ENCODE data around the gene PYHIN1. TPM values are rescaled to one million over a fixed set of nuclear protein-coding genes. Genes with fewer than 3 reads are reported as not detected.

PYHIN1 gene
- total RNA-seq, 1 donor from 2014 or later: not detected

GRCh38 chr1:158930504-158930903 is 848 bp upstream of the PYHIN1 start:
- no peak for FAIRE-seq
- H3K4me3 ChIP-seq (ENCODE audit: low read depth, low read length): no peak overlapping the region
- no peak for DNase-seq (ENCODE audit: low read depth)

GRCh38 chr1:158932171-158932570 is 819 bp downstream of the PYHIN1 start:
- no peak for TF ChIP-seq CTCF (IDR thresholded peaks at IDR 0.05; ENCODE audit: insufficient read depth, low read length, severe bottlenecking)
- Histone ChIP-seq H3K27me3 (ENCODE audit: control insufficient read depth, insufficient read depth, low read length) (no peaks in the 10 kb centered on the region), H3K36me3 (ENCODE audit: control insufficient read depth, insufficient read depth, low read length) (no peaks in the 10 kb centered on the region), H3K4me3 (ENCODE audit: low read depth, low read length) (no peak overlapping the region)
- DNase-seq (ENCODE audit: low read depth): peak; percentile 51
- no peak for FAIRE-seq

More at GRCh38 chr1:158930504-158930903, 848 bp upstream of the PYHIN1 start:
- no peak for TF ChIP-seq CTCF (IDR thresholded peaks at IDR 0.05; ENCODE audit: insufficient read depth, low read length, severe bottlenecking)
- Histone ChIP-seq H3K36me3 (ENCODE audit: control insufficient read depth, insufficient read depth, low read length) (no peaks in the 10 kb centered on the region), H3K27me3 (ENCODE audit: control insufficient read depth, insufficient read depth, low read length) (no peaks in the 10 kb centered on the region)

GRCh38 chr1:158933621-158934020 is 2.3 kb downstream of the PYHIN1 start:
- no peak overlapping the region for H3K4me3 ChIP-seq (ENCODE audit: low read depth, low read length)
- no peak for FAIRE-seq
- H3K36me3 ChIP-seq (ENCODE audit: control insufficient read depth, insufficient read depth, low read length): no peaks in the 10 kb centered on the region
- no peaks in the 10 kb centered on the region for H3K27me3 ChIP-seq (ENCODE audit: control insufficient read depth, insufficient read depth, low read length)
- no peak for TF ChIP-seq CTCF (IDR thresholded peaks at IDR 0.05; ENCODE audit: insufficient read depth, low read length, severe bottlenecking)
- DNase-seq (ENCODE audit: low read depth): no peak

GRCh38 chr1:158939180-158939579 is 7.8 kb downstream of the PYHIN1 start:
- no peaks in the 10 kb centered on the region for H3K36me3 ChIP-seq (ENCODE audit: control insufficient read depth, insufficient read depth, low read length)
- FAIRE-seq: no peak
- no peak for DNase-seq (ENCODE audit: low read depth)
- no peak for TF ChIP-seq CTCF (IDR thresholded peaks at IDR 0.05; ENCODE audit: insufficient read depth, low read length, severe bottlenecking)
- no peaks in the 10 kb centered on the region for H3K27me3 ChIP-seq (ENCODE audit: control insufficient read depth, insufficient read depth, low read length)
- no peak overlapping the region for H3K4me3 ChIP-seq (ENCODE audit: low read depth, low read length)

- TF ChIP-seq CTCF (IDR thresholded peaks at IDR 0.05; ENCODE audit: insufficient read depth, low read length, severe bottlenecking): no peak
- no peaks in the 10 kb centered on the region for H3K27me3 ChIP-seq (ENCODE audit: control insufficient read depth, insufficient read depth, low read length)
- FAIRE-seq: no peak
- no peak overlapping the region for H3K4me3 ChIP-seq (ENCODE audit: low read depth, low read length)
- DNase-seq (ENCODE audit: low read depth): no peak
- H3K36me3 ChIP-seq (ENCODE audit: control insufficient read depth, insufficient read depth, low read length): no peaks in the 10 kb centered on the region
Observed at GRCh38 chr1:158941317-158941716, 10.0 kb downstream of the PYHIN1 start.

- no peak for TF ChIP-seq CTCF (IDR thresholded peaks at IDR 0.05; ENCODE audit: insufficient read depth, low read length, severe bottlenecking)
- FAIRE-seq (no peak), DNase-seq (ENCODE audit: low read depth) (peak; percentile 13)
- no peaks in the 10 kb centered on the region for H3K36me3 ChIP-seq (ENCODE audit: control insufficient read depth, insufficient read depth, low read length)
- no peaks in the 10 kb centered on the region for H3K27me3 ChIP-seq (ENCODE audit: control insufficient read depth, insufficient read depth, low read length)
- H3K4me3 ChIP-seq (ENCODE audit: low read depth, low read length): no peak overlapping the region
Observed at GRCh38 chr1:158942490-158942889, 11.1 kb downstream of the PYHIN1 start.
